H1 (cell line): ENCODE data around the gene MSANTD2. TPM values are rescaled to one million over a fixed set of nuclear protein-coding genes. Genes with fewer than 3 reads are reported as not detected.

Source experiments
- CHD2 ChIP-seq: IDR thresholded peaks from 2 replicates; pipeline ENCODE4 v1.6.1; 2012; ENCODE audit warnings: low read length, improper control_type of control experiment
- EP300 ChIP-seq, 2 experiments: IDR thresholded peaks; 1 replicate in 1 of 2; 2 replicates in 1 of 2; pipeline ENCODE4 v1.6.1; 2011 to 2012; ENCODE audit warnings: low read depth in 2 of 2, low read length in 2 of 2, mild to moderate bottlenecking in 2 of 2, borderline replicate concordance in 1 of 2, inconsistent platforms in 1 of 2, moderate library complexity in 1 of 2
- GTF2F1 ChIP-seq: IDR thresholded peaks from 2 replicates; pipeline ENCODE4 v1.6.1; 2012; ENCODE audit warnings: low read depth, low read length, improper control_type of control experiment, borderline replicate concordance
- JUN ChIP-seq: IDR thresholded peaks from 2 replicates; pipeline ENCODE4 v1.6.1; 2011; ENCODE audit warnings: low read depth, mild to moderate bottlenecking, improper control_type of control experiment, low read length
- POLR2A ChIP-seq, 2 experiments: IDR thresholded peaks; 1 replicate in 1 of 2; 2 replicates in 1 of 2; pipeline ENCODE4 v1.6.1; 2011; ENCODE audit warnings: low read depth in 2 of 2, low read length in 2 of 2, mild to moderate bottlenecking in 2 of 2; ENCODE audit errors: control extremely low read depth in 1 of 2
- RXRA ChIP-seq: IDR thresholded peaks from 2 replicates; pipeline ENCODE4 v1.6.1; 2011; ENCODE audit warnings: low read depth, mild to moderate bottlenecking, low read length, moderate library complexity; ENCODE audit not compliant: insufficient read depth
- SIN3A ChIP-seq, 2 experiments: IDR thresholded peaks in 1 of 2; conservative IDR thresholded peaks in 1 of 2; 2 replicates each; pipeline ENCODE4 v1.6.1; 2011 to 2012; ENCODE audit warnings: low read length in 2 of 2, improper control_type of control experiment in 1 of 2, low read depth in 1 of 2, mild to moderate bottlenecking in 1 of 2
- SP2 ChIP-seq: IDR thresholded peaks from 2 replicates; pipeline ENCODE4 v1.6.1; 2012; ENCODE audit warnings: mild to moderate bottlenecking, low read length, inconsistent platforms
- polyA plus RNA-seq, 7 experiments: library from polyadenylated mRNA; depleted of rRNA in 3 of 7; stranded (reverse) in 5 of 7; unstranded in 2 of 7; fragments of >200 nt in 5 of 7; fragments of 200-250 nt in 2 of 7; gene quantifications; 1 replicate in 5 of 7; 2 replicates in 1 of 7; 4 replicates in 1 of 7; pipeline versions ENCODE4 v1.2.1 to v1.2.3, GENCODE V29; 2011 to 2013; ENCODE audit warnings: missing spikeins in 2 of 7, mixed read lengths in 2 of 7
- total RNA-seq: library from RNA; stranded (reverse); fragmentation: NEBNext Ultra II Directional; extraction: Animal tissue kit (Norgen Biotek cat#: 25700); gene quantifications from 2 replicates; pipeline ENCODE4 v1.2.1, GENCODE V29; 2021
- TF ChIP-seq, protein P1 (sequence below): IDR thresholded peaks from 2 replicates; pipeline ENCODE4 v1.6.1; 2012; ENCODE audit warnings: inconsistent platforms
- TF ChIP-seq, protein P2 (sequence below): IDR thresholded peaks from 2 replicates; pipeline ENCODE4 v1.6.1; 2011; ENCODE audit warnings: low read depth, mild to moderate bottlenecking, low read length; ENCODE audit not compliant: insufficient read depth
- TF ChIP-seq, protein P3 (sequence below), 3 experiments: IDR thresholded peaks; 1 replicate in 2 of 3; 2 replicates in 1 of 3; pipeline versions ENCODE4 v1.5.1 to v1.6.1; 2011; ENCODE audit warnings: low read length in 3 of 3, mild to moderate bottlenecking in 3 of 3, inconsistent platforms in 2 of 3, low read depth in 1 of 3, moderate library complexity in 1 of 3; ENCODE audit not compliant: insufficient read depth in 1 of 3; ENCODE audit errors: control extremely low read depth in 1 of 3

Gene MSANTD2
- total and polyA plus RNA-seq, 2 of the 8 experiments (the other 6 are each of a cell fraction or from before 2014, with no cell fraction given): 8.2 to 15.9 TPM

DNA sequence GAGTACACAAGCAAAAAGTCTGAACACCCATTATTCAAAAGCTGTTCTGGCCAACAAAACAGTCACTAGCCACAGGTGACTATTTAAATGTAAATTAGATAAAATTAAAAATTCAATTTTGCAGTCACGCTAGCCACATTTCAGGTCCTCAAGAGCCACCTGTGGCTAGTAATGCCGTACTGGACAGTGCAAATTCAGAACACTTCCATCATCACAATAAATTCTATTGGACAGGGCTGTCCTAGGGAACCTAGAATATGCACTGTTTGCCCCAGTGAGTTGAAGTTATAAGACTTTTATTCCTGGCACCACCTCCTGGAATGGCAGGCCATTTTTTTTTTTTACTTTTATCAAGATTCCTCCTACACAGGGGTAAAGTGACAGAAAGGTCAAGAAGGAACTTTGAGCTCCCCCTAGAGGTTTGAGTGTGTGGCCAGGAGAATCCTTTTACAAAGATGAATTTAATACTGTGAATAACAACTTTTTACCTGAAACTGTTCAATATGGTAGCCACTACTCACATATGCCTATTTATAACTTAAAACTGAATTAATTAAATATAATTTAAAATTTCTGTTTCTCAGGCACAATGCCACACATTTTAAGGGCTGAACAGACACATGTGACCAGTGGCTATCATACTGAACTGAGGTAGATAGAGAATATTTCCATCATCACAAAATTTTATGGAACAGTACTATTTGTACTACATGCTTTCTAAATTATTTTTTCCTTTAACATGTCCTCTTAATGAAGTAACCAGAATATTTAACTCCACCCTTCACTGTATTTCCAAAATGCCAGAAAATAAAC lies 6.5 kb downstream of the MSANTD2 start (continued):
- TF ChIP-seq EP300 (IDR thresholded peaks at IDR 0.05; ENCODE audit: borderline replicate concordance in 1 of 2, low read depth in 2 of 2, low read length in 2 of 2): no peak
- no peak for TF ChIP-seq RXRA
- 0 out of 4 replicates have a peak, but pooled peaks of 1 of the 2 experiments have one; percentile 20 for TF ChIP-seq SIN3A (conservative IDR thresholded peaks at IDR 0.05 in 1 of 2, IDR thresholded peaks at IDR 0.05 in 1 of 2; ENCODE audit: low read depth in 1 of 2, low read length in 2 of 2)
- TF ChIP-seq, protein P1, sequence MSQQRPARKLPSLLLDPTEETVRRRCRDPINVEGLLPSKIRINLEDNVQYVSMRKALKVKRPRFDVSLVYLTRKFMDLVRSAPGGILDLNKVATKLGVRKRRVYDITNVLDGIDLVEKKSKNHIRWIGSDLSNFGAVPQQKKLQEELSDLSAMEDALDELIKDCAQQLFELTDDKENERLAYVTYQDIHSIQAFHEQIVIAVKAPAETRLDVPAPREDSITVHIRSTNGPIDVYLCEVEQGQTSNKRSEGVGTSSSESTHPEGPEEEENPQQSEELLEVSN: no peak
- no peak for TF ChIP-seq CHD2
- TF ChIP-seq GTF2F1: no peak
- TF ChIP-seq POLR2A (IDR thresholded peaks at IDR 0.05; ENCODE audit: control extremely low read depth in 1 of 2, low read depth in 2 of 2, low read length in 2 of 2): no peak
- TF ChIP-seq, protein P2, sequence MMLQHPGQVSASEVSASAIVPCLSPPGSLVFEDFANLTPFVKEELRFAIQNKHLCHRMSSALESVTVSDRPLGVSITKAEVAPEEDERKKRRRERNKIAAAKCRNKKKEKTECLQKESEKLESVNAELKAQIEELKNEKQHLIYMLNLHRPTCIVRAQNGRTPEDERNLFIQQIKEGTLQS: no peak
- TF ChIP-seq SP2: no peak
- TF ChIP-seq, protein P3, sequence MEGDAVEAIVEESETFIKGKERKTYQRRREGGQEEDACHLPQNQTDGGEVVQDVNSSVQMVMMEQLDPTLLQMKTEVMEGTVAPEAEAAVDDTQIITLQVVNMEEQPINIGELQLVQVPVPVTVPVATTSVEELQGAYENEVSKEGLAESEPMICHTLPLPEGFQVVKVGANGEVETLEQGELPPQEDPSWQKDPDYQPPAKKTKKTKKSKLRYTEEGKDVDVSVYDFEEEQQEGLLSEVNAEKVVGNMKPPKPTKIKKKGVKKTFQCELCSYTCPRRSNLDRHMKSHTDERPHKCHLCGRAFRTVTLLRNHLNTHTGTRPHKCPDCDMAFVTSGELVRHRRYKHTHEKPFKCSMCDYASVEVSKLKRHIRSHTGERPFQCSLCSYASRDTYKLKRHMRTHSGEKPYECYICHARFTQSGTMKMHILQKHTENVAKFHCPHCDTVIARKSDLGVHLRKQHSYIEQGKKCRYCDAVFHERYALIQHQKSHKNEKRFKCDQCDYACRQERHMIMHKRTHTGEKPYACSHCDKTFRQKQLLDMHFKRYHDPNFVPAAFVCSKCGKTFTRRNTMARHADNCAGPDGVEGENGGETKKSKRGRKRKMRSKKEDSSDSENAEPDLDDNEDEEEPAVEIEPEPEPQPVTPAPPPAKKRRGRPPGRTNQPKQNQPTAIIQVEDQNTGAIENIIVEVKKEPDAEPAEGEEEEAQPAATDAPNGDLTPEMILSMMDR (IDR thresholded peaks at IDR 0.05; ENCODE audit: control extremely low read depth in 1 of 3, insufficient read depth in 1 of 3, low read depth in 1 of 3, low read length in 3 of 3): peak in 2 of 3 experiments; percentile 43 to 62; a peak in 3 of 4 replicates
- TF ChIP-seq JUN: no peak
